GM23248 (cell line): Measurements from ENCODE around the gene ZNF598. TPM values are rescaled to one million over a fixed set of nuclear protein-coding genes. Genes with fewer than 3 reads are reported as not detected.

Experiments
- DNase-seq: peaks from one replicate; pipeline ENCODE4 v3.0.0-alpha.2; 2015
- H2AFZ ChIP-seq: fragments of 200-600 bp; sonication (generic); 2 replicates; pipeline ENCODE4 v1.6.1; 2016; ENCODE audit warnings: antibody characterized with exemption
- H3F3A ChIP-seq: fragments of 200-600 bp; sonication (generic); 2 replicates; pipeline ENCODE4 v1.6.1; 2016; ENCODE audit warnings: mild to moderate bottlenecking, antibody characterized with exemption, mixed run types; ENCODE audit not compliant: insufficient read depth
- H3K27ac ChIP-seq: fragments of 200-600 bp; sonication (generic); 2 replicates; pipeline ENCODE4 v1.5.1; 2016; ENCODE audit warnings: mild to moderate bottlenecking
- H3K27me3 ChIP-seq: fragments of 200-600 bp; sonication (generic); replicated peaks from 2 replicates; pipeline ENCODE4 v1.6.1; 2016; ENCODE audit warnings: mild to moderate bottlenecking; ENCODE audit not compliant: insufficient read depth
- H3K36me3 ChIP-seq: fragments of 200-600 bp; sonication (generic); 2 replicates; pipeline ENCODE4 v1.6.1; 2016; ENCODE audit warnings: low read depth, mild to moderate bottlenecking
- H3K4me1 ChIP-seq: fragments of 200-600 bp; sonication (generic); 2 replicates; pipeline ENCODE4 v1.6.1; 2016; ENCODE audit warnings: mild to moderate bottlenecking; ENCODE audit not compliant: insufficient read depth
- H3K4me2 ChIP-seq: fragments of 200-600 bp; sonication (generic); one replicate; pipeline ENCODE4 v1.6.1; 2016; ENCODE audit warnings: mild to moderate bottlenecking; ENCODE audit not compliant: unreplicated experiment
- H3K4me3 ChIP-seq: fragments of 200-600 bp; sonication (generic); 2 replicates; pipeline ENCODE4 v1.5.1; 2016; ENCODE audit warnings: mild to moderate bottlenecking
- H3K79me2 ChIP-seq: fragments of 200-600 bp; sonication (generic); 2 replicates; pipeline ENCODE4 v1.6.1; 2016; ENCODE audit warnings: mild to moderate bottlenecking; ENCODE audit not compliant: insufficient read depth
- H3K9ac ChIP-seq: fragments of 200-600 bp; sonication (generic); 2 replicates; pipeline ENCODE4 v1.6.1; 2016; ENCODE audit warnings: mild to moderate bottlenecking
- H3K9me2 ChIP-seq: fragments of 200-600 bp; sonication (generic); 2 replicates; pipeline ENCODE4 v1.6.1; 2016; ENCODE audit warnings: mixed run types, mild to moderate bottlenecking, moderate library complexity; ENCODE audit not compliant: insufficient read depth
- H3K9me3 ChIP-seq: fragments of 200-600 bp; sonication (generic); one replicate; pipeline ENCODE4 v1.6.1; 2017; ENCODE audit warnings: low read depth
- H4K20me1 ChIP-seq: fragments of 200-600 bp; sonication (generic); 2 replicates; pipeline ENCODE4 v1.6.0; 2016; ENCODE audit not compliant: insufficient read depth
- EZH2 ChIP-seq: fragments of 200-600 bp; sonication (generic); IDR thresholded peaks from 2 replicates; pipeline ENCODE4 v1.6.1; 2018; ENCODE audit warnings: antibody characterized with exemption, mild to moderate bottlenecking; ENCODE audit not compliant: insufficient read depth, poor library complexity, severe bottlenecking
- EZH2phosphoT487 ChIP-seq: fragments of 200-600 bp; sonication (generic); IDR thresholded peaks from 2 replicates; pipeline ENCODE4 v1.6.1; 2018; ENCODE audit warnings: antibody characterized with exemption, moderate library complexity, mild to moderate bottlenecking, low read depth; ENCODE audit not compliant: insufficient read depth
- WGBS, 2 experiments: methylation state at CpG; one replicate each; pipeline ENCODE4 v1.1.6; 2015 to 2017; ENCODE audit warnings: low lambda C conversion rate in 2 of 2, low coverage in 1 of 2; ENCODE audit errors: missing lambda C conversion rate in 2 of 2; 5-methylcytosine and 5-hydroxymethylcytosine counted together
- in situ Hi-C: fragments of 300-500 bp; cut with MboI; formaldehyde crosslinking; loops from 2 replicates; pipeline ENCODE4 v1.15.0; 2020
- polyA plus RNA-seq: library from polyadenylated mRNA; unstranded; fragments of >200 nt; fragmentation: Nextera tagmentation; extraction: Ambion mirVana; gene quantifications from 2 replicates; pipeline ENCODE4 v1.2.1, GENCODE V29; 2016
- total RNA-seq: library from RNA; depleted of rRNA; stranded (reverse); fragments of >200 nt; shearing (Covaris generic); gene quantifications from 2 replicates; pipeline ENCODE4 v1.2.3, GENCODE V29; 2014

The ZNF598 gene
- total and polyA plus RNA-seq, 2 experiments from 2014 or later, result 12.2 to 21.2 TPM

DNA sequence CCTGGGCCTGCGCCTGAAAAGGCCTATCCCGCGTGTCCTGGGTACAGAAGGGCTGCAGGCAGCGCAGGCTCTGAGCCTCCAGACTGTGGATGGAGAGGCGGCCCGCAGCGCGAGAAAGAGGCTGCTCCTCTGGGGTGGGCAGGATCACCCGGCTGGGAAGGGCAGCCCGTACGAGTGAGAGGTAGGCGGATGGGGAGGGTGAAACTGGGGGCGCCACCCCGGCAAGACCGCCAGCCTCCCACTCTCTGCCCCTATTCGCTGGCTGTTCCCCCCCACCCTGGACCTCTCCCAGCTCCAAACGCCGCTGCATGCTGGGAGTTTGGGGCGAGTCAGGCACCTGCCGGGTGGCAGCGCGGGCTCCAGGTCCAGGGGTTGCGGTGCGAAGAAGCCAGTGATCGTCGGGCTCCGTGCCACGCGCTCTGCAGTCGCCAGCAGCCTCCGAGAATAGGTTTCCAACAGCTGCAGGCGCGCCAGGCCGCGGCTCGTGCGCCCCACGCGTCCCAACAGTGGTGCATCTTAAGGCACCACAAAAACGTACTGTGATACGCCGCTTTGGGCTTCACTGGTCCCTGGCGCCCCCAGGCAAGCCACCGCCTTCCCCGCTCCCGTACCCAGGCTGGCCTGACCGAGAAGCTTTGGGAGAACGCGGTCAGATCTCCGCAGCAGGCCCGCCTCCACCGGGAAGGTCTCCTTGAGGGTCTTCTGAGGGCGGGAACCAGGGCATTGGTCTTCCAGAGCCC lies 29.4 kb downstream of the ZNF598 start:
- Histone ChIP-seq H3K27me3 (peaks cover 21% of the 10 kb centered on the region), H4K20me1 (no peaks in the 10 kb centered on the region), H3K9me3 (no peaks in the 10 kb centered on the region), H3K79me2 (0 out of 2 replicates have a peak, but pooled peaks cover 2% of the 10 kb centered on the region), H3F3A (peaks cover 9% of the 10 kb centered on the region), H2AFZ (no peak overlapping the region), H3K36me3 (no peaks in the 10 kb centered on the region; the same call in 1 of the 2 replicates), H3K4me3 (no peak overlapping the region), H3K4me1 (no peaks in the 10 kb centered on the region), H3K4me2 (no peak overlapping the region), H3K9me2 (no peaks in the 10 kb centered on the region), H3K9ac (no peak overlapping the region), H3K27ac (no peak overlapping the region)
- in situ Hi-C loops, result no loop called here
- TF ChIP-seq EZH2phosphoT487, result no peak
- TF ChIP-seq EZH2, result no peak
- DNase-seq, result peak; percentile 39
- 11 to 12% methylated on average over 43 to 53 of the region's 53 CpGs for WGBS, 2 experiments

GRCh38 chr16:1979271-1980029 lies 30.2 kb downstream of the ZNF598 start:
- Histone ChIP-seq H3K4me3 (no peak overlapping the region), H3K27ac (no peak overlapping the region), H3K9me3 (no peaks in the 10 kb centered on the region), H4K20me1 (no peaks in the 10 kb centered on the region), H3K9ac (no peak overlapping the region), H3K79me2 (no peaks in the 10 kb centered on the region), H3F3A (peaks cover 9% of the 10 kb centered on the region), H3K36me3 (no peaks in the 10 kb centered on the region; the same call in 1 of the 2 replicates), H3K4me1 (no peaks in the 10 kb centered on the region), H3K9me2 (no peaks in the 10 kb centered on the region), H2AFZ (no peak overlapping the region), H3K27me3 (peaks cover 21% of the 10 kb centered on the region), H3K4me2 (no peak overlapping the region)
- TF ChIP-seq EZH2phosphoT487 (no peak), EZH2 (no peak)
- no peak for DNase-seq
- 52 to 54% methylated on average over 50 to 70 of the region's 70 CpGs for WGBS, 2 experiments
- in situ Hi-C loops, result no loop called here

DNA sequence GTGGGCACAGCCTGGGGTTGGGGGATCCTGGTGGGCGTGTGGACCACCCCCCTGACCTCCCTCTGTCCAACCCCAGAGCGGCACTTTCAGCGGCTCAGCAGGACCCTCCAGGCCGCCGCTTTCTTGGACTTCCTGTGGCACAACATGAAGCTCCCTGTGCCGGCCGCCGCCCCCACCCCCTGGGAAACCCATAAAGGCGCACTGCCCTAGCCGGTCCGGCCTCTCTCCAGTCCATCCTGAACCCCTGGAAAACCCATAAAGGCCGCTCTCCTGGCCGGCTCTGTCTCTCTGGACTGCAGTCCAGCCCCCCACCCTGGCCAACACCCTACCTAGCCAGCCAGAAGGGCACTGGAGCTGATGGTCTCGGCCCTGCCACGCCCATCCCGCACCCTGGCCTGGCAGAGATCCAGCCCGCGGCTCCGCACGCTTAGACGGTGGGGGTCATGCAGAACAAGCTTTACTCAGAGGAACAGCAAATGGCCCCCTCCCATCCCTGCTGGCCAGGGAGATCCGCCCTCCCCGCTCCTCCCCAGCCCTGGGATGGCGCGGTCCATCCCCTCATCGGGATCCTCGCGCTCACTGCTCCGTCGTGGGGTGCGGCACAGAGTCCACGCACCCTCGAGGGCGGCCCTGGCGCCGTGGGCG lies 31.0 kb downstream of the ZNF598 start:
- Histone ChIP-seq H3K9me2 (no peaks in the 10 kb centered on the region), H3K79me2 (peaks cover 7% of the 10 kb centered on the region), H3K4me1 (no peaks in the 10 kb centered on the region), H3K4me3 (no peak overlapping the region), H4K20me1 (no peaks in the 10 kb centered on the region), H3K36me3 (no peaks in the 10 kb centered on the region; the same call in 1 of the 2 replicates), H3K27me3 (peaks cover 21% of the 10 kb centered on the region), H3K4me2 (no peak overlapping the region), H2AFZ (no peak overlapping the region), H3F3A (peaks cover 9% of the 10 kb centered on the region), H3K9me3 (no peaks in the 10 kb centered on the region), H3K9ac (no peak overlapping the region), H3K27ac (no peak overlapping the region)
- no peak for DNase-seq
- no peak for TF ChIP-seq EZH2phosphoT487
- TF ChIP-seq EZH2, result no peak
- in situ Hi-C loops, result no loop called here
- WGBS, 2 experiments, result 89 to 90% methylated on average over 26 to 37 of the region's 37 CpGs

DNA sequence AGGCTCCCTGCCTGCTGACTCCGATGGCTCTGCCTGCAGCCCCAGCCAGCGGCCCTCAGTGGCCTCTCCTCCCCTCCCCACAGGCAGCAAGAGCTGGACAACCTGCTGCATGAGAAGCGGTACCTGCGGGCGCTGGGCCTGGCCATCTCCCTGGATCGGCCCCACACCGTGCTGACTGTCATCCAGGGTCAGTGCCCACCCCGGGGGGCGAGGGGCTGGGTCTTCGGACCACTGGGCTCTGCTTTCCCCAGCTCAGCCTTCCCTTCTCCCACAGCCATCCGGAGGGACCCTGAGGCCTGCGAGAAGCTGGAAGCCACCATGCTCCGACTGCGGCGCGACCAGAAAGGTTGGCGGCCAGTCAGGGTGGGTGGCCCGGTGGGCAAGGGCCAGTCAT lies 31.7 kb downstream of the ZNF598 start:
- WGBS, 2 experiments, result 92 to 94% methylated on average over 12 to 17 of the region's 18 CpGs
- H3K9ac ChIP-seq, result no peak overlapping the region
- no peak overlapping the region for H3K4me3 ChIP-seq
- no peak for DNase-seq
- in situ Hi-C loops, result no loop called here
- H2AFZ ChIP-seq, result no peak overlapping the region
- H3K9me2 ChIP-seq, result no peaks in the 10 kb centered on the region
- no peak overlapping the region for H3K4me2 ChIP-seq
- peaks cover 5% of the 10 kb centered on the region for H3F3A ChIP-seq
- peaks cover 15% of the 10 kb centered on the region for H3K79me2 ChIP-seq
- H3K4me1 ChIP-seq, result no peaks in the 10 kb centered on the region
- H4K20me1 ChIP-seq, result no peaks in the 10 kb centered on the region
- no peak overlapping the region for H3K27ac ChIP-seq
- TF ChIP-seq EZH2phosphoT487 (no peak), EZH2 (no peak)
- no peaks in the 10 kb centered on the region for H3K9me3 ChIP-seq
- H3K27me3 ChIP-seq, result peaks cover 21% of the 10 kb centered on the region
- no peaks in the 10 kb centered on the region; the same call in 1 of the 2 replicates for H3K36me3 ChIP-seq
